ENCODE measurements around the gene DEFB132.
"Not testable (repeated sequence)": the region's sequence is repeated elsewhere in the genome, so short reads cannot be mapped to it uniquely, and the experiment has no call there.

Gene DEFB132

GRCh38 chr20:219290-220115, 38.0 kb upstream of the DEFB132 start:
- DNase-seq (ENCODE audit: low read depth in 2 of 2) = peak; percentile 19 to 28
- H3K4me3 ChIP-seq (replicated peaks in 1 of 2; ENCODE audit: low read depth in 2 of 2, low read length in 2 of 2) = no peak overlapping the region
- TF ChIP-seq CTCF (IDR thresholded peaks at IDR 0.05; ENCODE audit: low read depth, low read length) = peak; percentile 23

DNA sequence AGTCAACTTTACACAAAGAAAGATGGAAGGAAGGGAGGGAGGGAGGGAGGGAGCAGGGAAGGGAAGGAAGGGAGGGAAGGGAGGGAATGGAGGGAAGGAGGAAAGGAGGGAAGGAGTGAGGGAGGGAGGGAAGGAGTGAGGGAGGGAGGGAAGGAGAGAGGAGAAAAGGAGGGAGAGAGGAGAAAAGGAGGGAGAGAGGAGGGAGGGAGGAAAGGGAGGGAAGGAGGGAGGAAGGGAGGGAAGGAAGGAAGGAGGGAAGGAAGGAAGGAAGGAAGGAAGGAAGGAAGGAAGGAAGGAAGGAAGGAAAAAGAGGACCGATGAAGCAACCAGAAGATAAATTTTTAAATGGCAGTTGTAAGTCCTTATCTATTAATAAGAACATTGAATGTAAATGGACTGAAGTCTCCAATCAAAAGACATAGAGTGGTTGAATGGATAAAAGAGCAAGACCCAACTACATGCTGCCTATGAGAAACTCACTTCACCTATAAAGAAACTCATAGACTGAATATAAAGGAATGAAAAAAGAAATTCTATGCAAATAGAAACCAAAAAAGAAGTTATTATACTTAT, 36.2 kb upstream of the DEFB132 start:
- no peak for DNase-seq (ENCODE audit: low read depth in 2 of 2)
- TF ChIP-seq CTCF (IDR thresholded peaks at IDR 0.05; ENCODE audit: low read depth, low read length) = no peak
- H3K4me3 ChIP-seq (replicated peaks in 1 of 2; ENCODE audit: low read depth in 2 of 2, low read length in 2 of 2) = no peak overlapping the region

GRCh38 chr20:225879-226278, 31.6 kb upstream of the DEFB132 start:
- not testable (repeated sequence) for DNase-seq (ENCODE audit: low read depth in 2 of 2); H3K4me3 ChIP-seq (replicated peaks in 1 of 2; ENCODE audit: low read depth in 2 of 2, low read length in 2 of 2)

- no peak for DNase-seq (ENCODE audit: low read depth in 2 of 2)
- TF ChIP-seq CTCF (IDR thresholded peaks at IDR 0.05; ENCODE audit: low read depth, low read length) = no peak
- H3K4me3 ChIP-seq (replicated peaks in 1 of 2; ENCODE audit: low read depth in 2 of 2, low read length in 2 of 2) = no peak within 1 kb of the TSS
Observed at GRCh38 chr20:226958-227357, 30.6 kb upstream of the DEFB132 start, which contains the start of gene DEFB129. TSS of gene DEFB129 (plus strand) at chr20:227258. CDS start at chr20:227289, 31 bp downstream.

DNA sequence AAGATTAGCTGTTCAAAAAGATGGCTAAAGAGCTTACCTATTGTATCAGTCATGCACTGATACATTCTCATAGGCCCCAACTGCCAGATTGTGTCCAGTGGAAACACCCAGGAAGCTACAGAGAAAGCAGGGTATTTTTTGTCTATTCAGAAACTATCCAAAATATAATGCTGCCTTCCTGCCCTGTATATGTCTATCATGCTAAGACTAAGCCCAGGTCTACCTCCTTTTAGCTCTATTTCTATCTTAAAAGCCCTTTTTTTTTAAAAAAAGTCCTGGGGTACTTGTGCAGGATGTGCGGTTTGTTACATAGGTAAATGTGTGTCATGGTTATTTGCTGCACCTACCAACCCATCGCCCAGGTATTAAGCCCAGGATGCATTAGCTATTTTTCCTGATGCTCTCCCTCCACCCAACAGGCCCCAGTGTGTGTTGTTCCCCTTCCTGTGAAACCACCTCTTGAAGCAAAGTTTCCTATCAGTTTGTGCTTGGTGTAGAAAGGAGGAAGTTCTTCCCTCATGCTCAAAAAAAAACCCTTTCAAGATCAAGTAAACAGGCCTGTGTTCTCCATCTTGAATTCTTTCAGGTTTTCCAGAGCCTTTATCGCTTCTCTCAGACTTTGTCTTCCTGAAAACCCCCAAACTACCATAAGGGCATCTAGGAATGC, 30.0 kb upstream of the DEFB132 start:
- TF ChIP-seq CTCF (IDR thresholded peaks at IDR 0.05; ENCODE audit: low read depth, low read length) = no peak
- DNase-seq (ENCODE audit: low read depth in 2 of 2) = no peak
- H3K4me3 ChIP-seq (replicated peaks in 1 of 2; ENCODE audit: low read depth in 2 of 2, low read length in 2 of 2) = no peak overlapping the region

DNA sequence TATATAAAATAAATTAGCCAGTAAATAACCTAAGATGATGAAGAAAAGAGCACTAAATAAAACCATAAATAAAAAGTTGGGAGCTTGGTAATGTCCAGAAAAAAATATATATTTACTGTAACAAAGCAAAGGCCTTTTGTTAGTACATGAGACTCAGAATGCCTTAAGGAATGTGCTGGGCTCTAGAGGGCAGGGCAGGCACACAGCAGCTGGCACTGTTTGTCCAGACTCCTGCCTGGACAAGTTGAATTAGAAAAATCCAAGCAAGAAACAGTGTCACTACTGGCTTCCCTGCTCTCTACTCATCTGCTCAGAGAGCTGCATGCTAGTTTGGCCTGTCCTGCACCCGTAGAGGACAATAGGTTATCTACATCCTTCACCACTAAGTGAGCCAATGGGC, 21.6 kb upstream of the DEFB132 start:
- TF ChIP-seq CTCF (IDR thresholded peaks at IDR 0.05; ENCODE audit: low read depth, low read length) = peak; percentile 13
- no peak overlapping the region for H3K4me3 ChIP-seq (replicated peaks in 1 of 2; ENCODE audit: low read depth in 2 of 2, low read length in 2 of 2)
- peak; percentile 5 to 49 for DNase-seq (ENCODE audit: low read depth in 2 of 2)

DNA sequence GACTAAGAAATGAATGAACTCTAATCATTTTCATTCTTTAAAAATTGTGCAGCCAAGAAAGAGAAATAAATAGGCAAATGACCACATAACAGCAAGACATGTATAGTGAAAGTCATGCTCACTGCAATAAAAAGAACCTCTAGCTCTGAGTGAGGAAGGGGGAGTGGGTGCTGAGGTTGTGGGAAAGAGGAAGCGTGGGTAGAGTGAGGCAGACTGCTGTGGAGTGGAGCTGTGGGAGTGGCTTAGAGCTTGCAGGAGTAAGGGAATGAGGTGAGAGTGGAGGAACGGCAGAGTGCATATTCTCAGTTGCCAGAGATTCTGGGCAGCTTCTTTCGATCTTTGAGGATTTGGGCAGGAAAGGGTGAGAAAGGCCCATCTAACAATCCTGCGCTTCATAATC, 20.0 kb upstream of the DEFB132 start:
- TF ChIP-seq CTCF (IDR thresholded peaks at IDR 0.05; ENCODE audit: low read depth, low read length) = no peak
- DNase-seq (ENCODE audit: low read depth in 2 of 2) = no peak
- no peak overlapping the region for H3K4me3 ChIP-seq (replicated peaks in 1 of 2; ENCODE audit: low read depth in 2 of 2, low read length in 2 of 2)

Measured in cardiac fibroblast (primary cell).